A549 (cell line): ENCODE results near the gene OR10J1. TPM values are rescaled to one million over a fixed set of nuclear protein-coding genes. Genes with fewer than 3 reads are reported as not detected.

Experiments used
- ATAC-seq, 2 experiments: fragments of 200-7000 bp in 1 of 2; fragments of >200 bp in 1 of 2; cut with Nextera tagmentation in 1 of 2; cut with Tn5 transposase in 1 of 2; 3 replicates each; pipeline versions ENCODE4 v1.8.0 to v1.9.1; 2018 to 2020; ENCODE audit warnings: mild to moderate bottlenecking in 1 of 2, moderate library complexity in 1 of 2
- CTCF ChIA-PET: fragments of 300-600 bp; sonication (Branson Sonifier 250); formaldehyde crosslinking; extraction: SDS; loops from one replicate; lab custom pipeline; 2021; ENCODE audit warnings: antibody characterized with exemption, inconsistent platforms; lab: Yijun Ruan, JAX
- POLR2A ChIA-PET: fragments of 350-600 bp; formaldehyde crosslinking; extraction: SDS; loops from one replicate; lab custom pipeline; 2021; ENCODE audit warnings: antibody characterized with exemption, inconsistent platforms; lab: Yijun Ruan, JAX
- DNase-seq, 2 experiments: peaks; one replicate each; pipeline versions ENCODE4 v3.0.0 to v3.0.0-alpha.2; 2011 to 2016; ENCODE audit warnings: low read depth in 1 of 2, low spot score in 1 of 2
- FAIRE-seq: peaks from 2 replicates; lab custom pipeline; 2011; peaks lifted over from hg19 to GRCh38; lab: Jason Lieb, UNC
- H3K27ac ChIP-seq, 2 experiments: fragments of >200 bp; sonication (Bioruptor Twin); formaldehyde crosslinking; 3 replicates each; pipeline ENCODE4 v1.5.1; 2016 to 2017
- H3K4me1 ChIP-seq: fragments of >200 bp; sonication (Bioruptor Twin); formaldehyde crosslinking; 3 replicates; pipeline ENCODE4 v1.6.1; 2016
- H3K4me2 ChIP-seq: fragments of >200 bp; sonication (Bioruptor Twin); formaldehyde crosslinking; 3 replicates; pipeline ENCODE4 v1.6.1; 2016
- H3K4me3 ChIP-seq: fragments of >200 bp; sonication (Bioruptor Twin); formaldehyde crosslinking; 3 replicates; pipeline ENCODE4 v1.5.1; 2016
- H3K9me3 ChIP-seq: fragments of >200 bp; sonication (Bioruptor Twin); formaldehyde crosslinking; 3 replicates; pipeline ENCODE4 v1.6.1; 2016
- BHLHE40 ChIP-seq: IDR thresholded peaks from 2 replicates; pipeline ENCODE4 v1.6.1; 2012; ENCODE audit warnings: low read depth, low read length, inconsistent platforms
- CHD2 ChIP-seq: fragments of 150-350 bp; IDR thresholded peaks from 2 replicates; pipeline ENCODE4 v1.6.1; 2014; ENCODE audit warnings: low read length; ENCODE audit not compliant: partially characterized antibody
- ESRRA ChIP-seq: fragments of 150-350 bp; IDR thresholded peaks from 2 replicates; pipeline ENCODE4 v1.6.1; 2014; ENCODE audit warnings: mild to moderate bottlenecking, low read length, borderline replicate concordance
- FOSB ChIP-seq: fragments of 250-450 bp; sonication (Bioruptor Pico); IDR thresholded peaks from 2 replicates; pipeline ENCODE4 v1.5.0; 2020; ENCODE audit warnings: mild to moderate bottlenecking, moderate library complexity
- FOSL2 ChIP-seq, 2 experiments: fragments of 450-650 bp in 1 of 2; fragments of >200 bp in 1 of 2; sonication (Bioruptor Twin) in 1 of 2; formaldehyde crosslinking; IDR thresholded peaks; 2 replicates each; pipeline versions ENCODE4 v1.5.0 to v1.6.1; 2016 to 2020; ENCODE audit warnings: mild to moderate bottlenecking in 1 of 2, moderate library complexity in 1 of 2
- GATA3 ChIP-seq: IDR thresholded peaks from 2 replicates; pipeline ENCODE4 v1.6.1; 2012; ENCODE audit warnings: borderline replicate concordance
- HDAC2 ChIP-seq: fragments of 200-600 bp; sonication (generic); IDR thresholded peaks from 2 replicates; pipeline ENCODE4 v1.6.1; 2016
- HOXA7 ChIP-seq: fragments of 250-450 bp; sonication (Bioruptor Pico); IDR thresholded peaks from 2 replicates; pipeline ENCODE4 v1.5.0; 2020; ENCODE audit warnings: mild to moderate bottlenecking, moderate library complexity
- HOXB5 ChIP-seq: fragments of 250-450 bp; sonication (Bioruptor Pico); IDR thresholded peaks from 2 replicates; pipeline ENCODE4 v1.5.0; 2020; ENCODE audit warnings: mild to moderate bottlenecking, moderate library complexity
- JUN ChIP-seq, 2 experiments: fragments of >200 bp; sonication (Bioruptor Twin); formaldehyde crosslinking; IDR thresholded peaks; 2 replicates in 1 of 2; 3 replicates in 1 of 2; pipeline ENCODE4 v1.6.1; 2016 to 2017
- KDM1A ChIP-seq: fragments of 200-600 bp; sonication (generic); IDR thresholded peaks from 2 replicates; pipeline ENCODE4 v1.6.1; 2016; ENCODE audit warnings: low read depth, mild to moderate bottlenecking
- KDM5A ChIP-seq: fragments of 200-600 bp; sonication (generic); IDR thresholded peaks from 2 replicates; pipeline ENCODE4 v1.6.1; 2016; ENCODE audit warnings: antibody characterized with exemption, mild to moderate bottlenecking
- MAFK ChIP-seq: fragments of 450-650 bp; IDR thresholded peaks from 2 replicates; pipeline ENCODE4 v1.6.1; 2014; ENCODE audit not compliant: partially characterized antibody
- MAZ ChIP-seq: fragments of 150-350 bp; IDR thresholded peaks from 2 replicates; pipeline ENCODE4 v1.6.1; 2014; ENCODE audit warnings: antibody characterized with exemption, low read depth, low read length, borderline replicate concordance
- NFE2L2 ChIP-seq: fragments of 150-350 bp; conservative IDR thresholded peaks from 2 replicates; pipeline ENCODE4 v1.6.1; 2014; ENCODE audit warnings: low read length
- NPAS2 ChIP-seq: fragments of 250-450 bp; sonication (Bioruptor Pico); IDR thresholded peaks from 2 replicates; pipeline ENCODE4 v1.8.0; 2022; ENCODE audit warnings: mild to moderate bottlenecking, moderate library complexity, borderline replicate concordance
- NR3C1 ChIP-seq: fragments of >200 bp; sonication (Bioruptor Twin); formaldehyde crosslinking; IDR thresholded peaks from 3 replicates; pipeline ENCODE4 v1.6.1; 2017
- POLR2A ChIP-seq: IDR thresholded peaks from 2 replicates; pipeline ENCODE4 v1.6.1; 2012; ENCODE audit warnings: mild to moderate bottlenecking, low read length
- POLR2AphosphoS2 ChIP-seq: conservative IDR thresholded peaks from 2 replicates; pipeline ENCODE4 v1.6.1; 2012; ENCODE audit warnings: low read length, improper control_type of control experiment, inconsistent platforms
- RARB ChIP-seq: fragments of 250-450 bp; sonication (Bioruptor Pico); IDR thresholded peaks from 2 replicates; pipeline ENCODE4 v1.8.0; 2021; ENCODE audit warnings: mild to moderate bottlenecking, moderate library complexity
- RFX5 ChIP-seq: fragments of 450-650 bp; IDR thresholded peaks from 2 replicates; pipeline ENCODE4 v1.7.1; 2014; ENCODE audit warnings: antibody characterized with exemption, mild to moderate bottlenecking, moderate library complexity
- RNF2 ChIP-seq: fragments of 200-600 bp; sonication (generic); IDR thresholded peaks from 2 replicates; pipeline ENCODE4 v1.6.1; 2016; ENCODE audit warnings: low read depth, mild to moderate bottlenecking, antibody characterized with exemption, moderate library complexity, borderline replicate concordance
- TFCP2L1 ChIP-seq: fragments of 250-450 bp; sonication (Bioruptor Pico); IDR thresholded peaks from 2 replicates; pipeline ENCODE4 v1.5.0; 2021; ENCODE audit warnings: mild to moderate bottlenecking
- ZNF302 ChIP-seq: fragments of 250-450 bp; sonication (Bioruptor Pico); IDR thresholded peaks from 2 replicates; pipeline ENCODE4 v1.9.0; 2021; ENCODE audit warnings: inconsistent platforms, mild to moderate bottlenecking, moderate library complexity
- ZSCAN20 ChIP-seq: fragments of 250-450 bp; sonication (Bioruptor Pico); IDR thresholded peaks from 2 replicates; pipeline ENCODE4 v1.8.0; 2022; ENCODE audit warnings: mild to moderate bottlenecking, moderate library complexity
- whole genome bisulfite sequencing: methylation state at CpG from one replicate; pipeline ENCODE4 v1.1.6; 2017; ENCODE audit errors: missing lambda C conversion rate; 5-methylcytosine and 5-hydroxymethylcytosine counted together
- polyA minus RNA-seq: library from RNA; depleted of rRNA, polyadenylated mRNA; stranded (reverse); fragments of >200 nt; gene quantifications from 2 replicates; pipeline ENCODE4 v1.2.3, GENCODE V29; 2011; rRNA and poly(A)+ RNA removed
- polyA plus RNA-seq, 4 experiments: library from polyadenylated mRNA; depleted of rRNA in 3 of 4; stranded (reverse); fragments of >200 nt; fragmentation: RNase III in 1 of 4; extraction: RNeasy Plus Mini Kit Qiagen cat#74134 plus additional on column Dnase treatment in 1 of 4; gene quantifications; 2 replicates in 3 of 4; 3 replicates in 1 of 4; pipeline ENCODE4 v1.2.3, GENCODE V29; 2011 to 2017
- TF ChIP-seq, protein P1 (sequence below): fragments of 150-350 bp; IDR thresholded peaks from 2 replicates; pipeline ENCODE4 v1.6.1; 2014; ENCODE audit warnings: low read depth, mild to moderate bottlenecking, low read length
- TF ChIP-seq, protein P2 (sequence below): IDR thresholded peaks from 2 replicates; pipeline ENCODE4 v1.6.1; 2012
- TF ChIP-seq, protein P3 (sequence below): fragments of 250-450 bp; sonication (Bioruptor Pico); IDR thresholded peaks from 2 replicates; pipeline ENCODE4 v1.5.0; 2021; ENCODE audit warnings: mild to moderate bottlenecking, moderate library complexity, borderline replicate concordance

OR10J1 gene, protein sequence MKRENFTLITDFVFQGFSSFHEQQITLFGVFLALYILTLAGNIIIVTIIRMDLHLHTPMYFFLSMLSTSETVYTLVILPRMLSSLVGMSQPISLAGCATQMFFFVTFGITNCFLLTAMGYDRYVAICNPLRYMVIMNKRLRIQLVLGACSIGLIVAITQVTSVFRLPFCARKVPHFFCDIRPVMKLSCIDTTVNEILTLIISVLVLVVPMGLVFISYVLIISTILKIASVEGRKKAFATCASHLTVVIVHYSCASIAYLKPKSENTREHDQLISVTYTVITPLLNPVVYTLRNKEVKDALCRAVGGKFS
- not detected in 2 replicates for polyA plus RNA-seq (2011; rRNA removed)
- not detected in 2 replicates for polyA plus RNA-seq (2012; cell fraction: cytosol; rRNA removed)
- polyA plus RNA-seq (2012; cell fraction: nucleus; rRNA removed): not detected in 2 replicates
- polyA plus RNA-seq (2017; fragmentation: RNase III; extraction: RNeasy Plus Mini Kit Qiagen cat#74134 plus additional on column Dnase treatment): not detected in 3 replicates
- not detected in 2 replicates for polyA minus RNA-seq

DNA sequence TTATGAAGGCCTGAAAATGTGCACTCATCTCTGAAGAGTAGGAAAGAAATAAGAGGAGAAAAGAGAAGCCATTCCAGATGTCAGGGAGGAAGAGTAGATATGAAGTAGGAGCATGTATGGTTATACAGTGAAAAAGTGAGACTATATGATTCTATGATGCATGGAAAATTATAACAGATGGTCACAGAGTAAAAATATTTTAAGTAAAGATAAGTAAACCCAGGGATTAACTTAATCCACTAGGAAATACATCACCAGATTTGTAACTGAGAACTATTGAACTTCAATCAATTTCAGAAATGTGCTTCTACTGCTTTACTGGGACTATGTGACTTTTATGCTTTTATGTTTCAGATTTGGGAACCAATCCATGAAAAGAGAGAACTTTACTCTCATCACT, at the start of gene OR10J1:
Gene OR10J1, plus strand, starts transcription at position 301 of the 400 bp plus-strand sequence. Its CDS starts 70 bp downstream, at position 371.
- Histone ChIP-seq H3K27ac (no peak within 1 kb of the TSS), H3K4me3 (no peak within 1 kb of the TSS), H3K4me2 (no peak within 1 kb of the TSS), H3K4me1 (peaks cover 12% of the 10 kb centered on the region; the same call in 2 of the 3 replicates), H3K9me3 (no peaks in the 10 kb centered on the region)
- ATAC-seq: no peak
- TF ChIP-seq GATA3: no peak
- no peak for TF ChIP-seq RNF2
- TF ChIP-seq RARB: no peak
- TF ChIP-seq NR3C1: no peak
- TF ChIP-seq MAFK: no peak
- no peak for TF ChIP-seq KDM1A
- TF ChIP-seq TFCP2L1 (CRISPR knock-in tag): no peak
- TF ChIP-seq FOSB: no peak
- no peak for TF ChIP-seq ZNF302 (CRISPR knock-in tag)
- TF ChIP-seq ZSCAN20 (CRISPR knock-in tag): no peak
- TF ChIP-seq JUN (IDR thresholded peaks at IDR 0.05): no peak
- no peak for TF ChIP-seq HOXA7 (CRISPR knock-in tag)
- no peak for TF ChIP-seq ESRRA
- no peak for TF ChIP-seq NPAS2 (CRISPR knock-in tag)
- TF ChIP-seq, protein P1, sequence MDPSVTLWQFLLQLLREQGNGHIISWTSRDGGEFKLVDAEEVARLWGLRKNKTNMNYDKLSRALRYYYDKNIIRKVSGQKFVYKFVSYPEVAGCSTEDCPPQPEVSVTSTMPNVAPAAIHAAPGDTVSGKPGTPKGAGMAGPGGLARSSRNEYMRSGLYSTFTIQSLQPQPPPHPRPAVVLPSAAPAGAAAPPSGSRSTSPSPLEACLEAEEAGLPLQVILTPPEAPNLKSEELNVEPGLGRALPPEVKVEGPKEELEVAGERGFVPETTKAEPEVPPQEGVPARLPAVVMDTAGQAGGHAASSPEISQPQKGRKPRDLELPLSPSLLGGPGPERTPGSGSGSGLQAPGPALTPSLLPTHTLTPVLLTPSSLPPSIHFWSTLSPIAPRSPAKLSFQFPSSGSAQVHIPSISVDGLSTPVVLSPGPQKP: no peak
- TF ChIP-seq RFX5: no peak
- ChIA-PET CTCF (no interaction called here), POLR2A (no interaction called here)
- no peak for FAIRE-seq
- DNase-seq: no peak

DNA sequence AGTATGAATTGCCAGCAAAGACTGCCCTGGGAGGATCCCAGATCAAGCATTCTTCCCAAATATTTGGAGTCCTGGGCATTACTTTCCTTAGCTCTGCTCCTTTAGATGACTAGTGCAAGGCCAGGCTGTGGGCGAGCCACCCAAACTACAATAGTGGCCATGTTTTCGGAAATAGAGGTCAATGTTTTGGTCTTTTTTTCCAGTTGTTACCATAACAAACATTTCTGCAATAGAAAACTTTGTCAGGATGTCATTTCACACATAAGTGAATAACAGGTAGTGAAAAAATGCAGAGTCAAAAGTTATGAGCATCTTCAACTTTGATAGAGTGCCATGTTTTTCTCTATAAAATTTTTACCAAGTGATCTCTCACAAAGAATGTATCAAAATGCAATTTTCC, 32.7 kb upstream of the OR10J1 start:
- Histone ChIP-seq H3K9me3 (no peaks in the 10 kb centered on the region), H3K4me2 (no peak overlapping the region), H3K27ac (no peak overlapping the region), H3K4me3 (no peak overlapping the region)
- WGBS: 10% methylated on average over 2 of the region's 2 CpGs
- DNase-seq (no peak), FAIRE-seq (no peak), ATAC-seq (no peak)
- CTCF ChIA-PET: interaction anchor here (0.6 to 1.6 kb wide), 2 partner anchors 8 to 1212 kb away, joined by 3 to 5 read pairs; no protein-coding TSS in a partner anchor
- TF ChIP-seq, protein P1: no peak
- TF ChIP-seq CHD2 (no peak), TFCP2L1 (CRISPR knock-in tag) (no peak), BHLHE40 (no peak), HOXB5 (CRISPR knock-in tag) (no peak), POLR2A (no peak)
- TF ChIP-seq, all 56 proteins: peak for 0
- POLR2A ChIA-PET: no interaction called here
- no peaks in the 10 kb centered on the region for H3K4me1 ChIP-seq

DNA sequence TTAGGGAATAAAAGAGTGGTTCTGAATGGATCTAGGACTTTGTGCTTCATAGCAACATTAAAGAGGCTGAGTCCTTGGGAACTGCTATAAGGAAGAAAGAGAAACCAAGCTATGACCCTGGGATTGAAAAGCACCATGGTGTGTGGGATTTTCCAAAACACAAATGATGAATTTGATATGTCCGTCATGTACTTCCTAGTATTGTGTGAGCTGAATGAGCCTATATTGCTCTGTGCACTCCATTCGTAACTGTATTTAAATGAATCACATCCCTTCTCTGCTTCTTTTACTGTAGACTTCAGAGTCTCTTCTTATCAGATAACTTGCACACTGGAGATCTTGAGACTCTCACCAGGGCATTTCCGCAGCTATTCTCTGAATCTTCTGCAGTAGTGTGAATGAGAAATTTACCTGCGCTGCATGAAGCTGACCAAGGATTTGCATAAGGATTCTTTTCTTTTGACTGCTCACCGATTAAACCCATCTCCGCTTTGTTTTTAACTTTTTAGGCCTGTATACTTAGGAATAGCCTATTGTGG, 30.6 kb upstream of the OR10J1 start:
- FAIRE-seq: no peak
- ChIA-PET POLR2A (no interaction called here), CTCF (no interaction called here)
- Histone ChIP-seq H3K4me2 (no peak overlapping the region), H3K9me3 (no peaks in the 10 kb centered on the region), H3K4me3 (no peak overlapping the region), H3K27ac (no peak overlapping the region), H3K4me1 (no peaks in the 10 kb centered on the region)
- no peak for DNase-seq
- no peak for ATAC-seq
- TF ChIP-seq ESRRA (no peak), MAZ (no peak), FOSL2 (IDR thresholded peaks at IDR 0.05) (no peak), FOSL2 (CRISPR knock-in tag; IDR thresholded peaks at IDR 0.05) (no peak), HDAC2 (no peak), TFCP2L1 (CRISPR knock-in tag) (no peak), POLR2AphosphoS2 (no peak), KDM5A (no peak), NFE2L2 (no peak), CHD2 (no peak), ZNF302 (CRISPR knock-in tag) (no peak), HOXA7 (CRISPR knock-in tag) (no peak)
- TF ChIP-seq, protein P2, sequence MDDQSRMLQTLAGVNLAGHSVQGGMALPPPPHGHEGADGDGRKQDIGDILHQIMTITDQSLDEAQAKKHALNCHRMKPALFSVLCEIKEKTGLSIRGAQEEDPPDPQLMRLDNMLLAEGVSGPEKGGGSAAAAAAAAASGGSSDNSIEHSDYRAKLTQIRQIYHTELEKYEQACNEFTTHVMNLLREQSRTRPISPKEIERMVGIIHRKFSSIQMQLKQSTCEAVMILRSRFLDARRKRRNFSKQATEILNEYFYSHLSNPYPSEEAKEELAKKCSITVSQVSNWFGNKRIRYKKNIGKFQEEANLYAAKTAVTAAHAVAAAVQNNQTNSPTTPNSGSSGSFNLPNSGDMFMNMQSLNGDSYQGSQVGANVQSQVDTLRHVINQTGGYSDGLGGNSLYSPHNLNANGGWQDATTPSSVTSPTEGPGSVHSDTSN: no peak
- TF ChIP-seq, protein P3, sequence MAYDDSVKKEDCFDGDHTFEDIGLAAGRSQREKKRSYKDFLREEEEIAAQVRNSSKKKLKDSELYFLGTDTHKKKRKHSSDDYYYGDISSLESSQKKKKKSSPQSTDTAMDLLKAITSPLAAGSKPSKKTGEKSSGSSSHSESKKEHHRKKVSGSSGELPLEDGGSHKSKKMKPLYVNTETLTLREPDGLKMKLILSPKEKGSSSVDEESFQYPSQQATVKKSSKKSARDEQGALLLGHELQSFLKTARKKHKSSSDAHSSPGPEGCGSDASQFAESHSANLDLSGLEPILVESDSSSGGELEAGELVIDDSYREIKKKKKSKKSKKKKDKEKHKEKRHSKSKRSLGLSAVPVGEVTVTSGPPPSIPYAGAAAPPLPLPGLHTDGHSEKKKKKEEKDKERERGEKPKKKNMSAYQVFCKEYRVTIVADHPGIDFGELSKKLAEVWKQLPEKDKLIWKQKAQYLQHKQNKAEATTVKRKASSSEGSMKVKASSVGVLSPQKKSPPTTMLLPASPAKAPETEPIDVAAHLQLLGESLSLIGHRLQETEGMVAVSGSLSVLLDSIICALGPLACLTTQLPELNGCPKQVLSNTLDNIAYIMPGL (CRISPR knock-in tag): no peak
- WGBS: 66% methylated on average over 6 of the region's 6 CpGs
